ENCODE results near the gene PARVB. TPM values are rescaled to one million over a fixed set of nuclear protein-coding genes. Genes with fewer than 3 reads are reported as not detected.

The PARVB gene
- total and polyA plus RNA-seq, 10 of the 15 experiments (the other 5 are each of a cell fraction or from before 2014, with no cell fraction given), result 5.2 to 264 (median 76.0) TPM

DNA sequence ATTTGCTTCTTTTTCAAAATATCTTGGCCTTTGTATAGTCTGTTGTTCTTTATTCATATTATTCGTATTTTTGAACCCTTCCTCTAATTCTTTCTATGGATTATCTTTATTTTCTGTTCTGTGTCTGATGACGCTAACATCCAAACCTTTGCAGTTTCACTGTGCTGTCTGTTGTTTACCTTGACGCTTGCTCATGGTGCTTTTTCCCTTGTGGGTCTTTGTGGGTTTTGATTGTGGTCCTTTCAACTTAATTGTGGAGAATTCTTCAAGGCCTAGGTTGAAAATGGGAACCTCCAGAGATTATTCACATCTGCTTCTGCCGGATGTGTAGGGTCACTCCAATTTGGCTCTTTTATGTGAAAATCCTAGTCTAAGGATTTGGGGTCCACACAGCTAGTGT lies 191.2 kb downstream of the PARVB start:
- Histone ChIP-seq H3K27ac (ENCODE audit: control insufficient read depth, insufficient read depth) (no peak overlapping the region), H3K36me3 (ENCODE audit: control insufficient read depth in 2 of 2, insufficient read depth in 2 of 2, low read length in 1 of 2) (no peaks in the 10 kb centered on the region), H3K27me3 (replicated peaks in 1 of 2; ENCODE audit: control insufficient read depth in 2 of 2, insufficient read depth in 2 of 2, low read length in 1 of 2) (no peaks in the 10 kb centered on the region; a peak in 1 of 4 replicates), H3K9ac (ENCODE audit: control insufficient read depth, insufficient read depth, low read length) (no peak overlapping the region), H4K20me1 (ENCODE audit: control insufficient read depth, insufficient read depth) (no peaks in the 10 kb centered on the region), H3K4me3 (no peak overlapping the region), H2AFZ (ENCODE audit: control insufficient read depth, low read depth, low read length) (no peak overlapping the region), H3K79me2 (ENCODE audit: control insufficient read depth, insufficient read depth, low read length) (no peaks in the 10 kb centered on the region), H3K4me2 (ENCODE audit: control insufficient read depth, insufficient read depth) (no peak overlapping the region), H3K4me1 (ENCODE audit: control insufficient read depth, insufficient read depth, low read length) (no peaks in the 10 kb centered on the region), H3K9me3 (replicated peaks; ENCODE audit: control insufficient read depth, insufficient read depth, low read length) (no peaks in the 10 kb centered on the region)
- 47% methylated on average over 4 of the region's 4 CpGs for WGBS (ENCODE audit: insufficient coverage, insufficient replicate concordance, low lambda C conversion rate, missing lambda C conversion rate)
- ChIA-PET RAD21 (ENCODE audit: unreplicated experiment) (no interaction called here), CTCF (no interaction called here), SMC1A (ENCODE audit: uncharacterized antibody, unreplicated experiment) (no interaction called here), POLR2A (no interaction called here)
- in situ Hi-C loops (cut with MboI) (no loop called here), intact Hi-C loops (cut with micrococcal nuclease; ENCODE audit: unreplicated experiment) (no loop called here)
- ATAC-seq (no peak), DNase-seq (ENCODE audit: low read depth, low spot score) (no peak), FAIRE-seq (no peak)
- TF ChIP-seq PML (IDR thresholded peaks at IDR 0.05; ENCODE audit: low read length) (no peak), BMI1 (IDR thresholded peaks at IDR 0.05; ENCODE audit: borderline replicate concordance) (no peak), JUND (IDR thresholded peaks at IDR 0.05; ENCODE audit: low read depth, low read length) (no peak), POU2F2 (IDR thresholded peaks at IDR 0.05; ENCODE audit: borderline replicate concordance, low read depth, low read length) (no peak)
- BruUV-seq (replicated peaks), result no TSS peak

- Histone ChIP-seq H4K20me1 (ENCODE audit: control insufficient read depth, insufficient read depth) (no peaks in the 10 kb centered on the region), H3K79me2 (ENCODE audit: control insufficient read depth, insufficient read depth, low read length) (no peaks in the 10 kb centered on the region), H3K27ac (ENCODE audit: control insufficient read depth, insufficient read depth) (no peak overlapping the region), H3K4me3 (no peak overlapping the region), H2AFZ (ENCODE audit: control insufficient read depth, low read depth, low read length) (no peak overlapping the region), H3K4me2 (ENCODE audit: control insufficient read depth, insufficient read depth) (no peak overlapping the region), H3K9ac (ENCODE audit: control insufficient read depth, insufficient read depth, low read length) (no peak overlapping the region), H3K27me3 (replicated peaks in 1 of 2; ENCODE audit: control insufficient read depth in 2 of 2, insufficient read depth in 2 of 2, low read length in 1 of 2) (no peaks in the 10 kb centered on the region; a peak in 1 of 4 replicates), H3K4me1 (ENCODE audit: control insufficient read depth, insufficient read depth, low read length) (no peaks in the 10 kb centered on the region), H3K9me3 (replicated peaks; ENCODE audit: control insufficient read depth, insufficient read depth, low read length) (no peaks in the 10 kb centered on the region), H3K36me3 (ENCODE audit: control insufficient read depth in 2 of 2, insufficient read depth in 2 of 2, low read length in 1 of 2) (no peaks in the 10 kb centered on the region)
- intact Hi-C loops (cut with micrococcal nuclease; ENCODE audit: unreplicated experiment) (no loop called here), in situ Hi-C loops (cut with MboI) (no loop called here)
- ChIA-PET SMC1A (ENCODE audit: uncharacterized antibody, unreplicated experiment) (no interaction called here), POLR2A (no interaction called here), RAD21 (ENCODE audit: unreplicated experiment) (no interaction called here), CTCF (no interaction called here)
- DNase-seq (ENCODE audit: low read depth, low spot score) (no peak), ATAC-seq (no peak), FAIRE-seq (no peak)
- BruUV-seq (replicated peaks), result no TSS peak
- TF ChIP-seq, protein P1, sequence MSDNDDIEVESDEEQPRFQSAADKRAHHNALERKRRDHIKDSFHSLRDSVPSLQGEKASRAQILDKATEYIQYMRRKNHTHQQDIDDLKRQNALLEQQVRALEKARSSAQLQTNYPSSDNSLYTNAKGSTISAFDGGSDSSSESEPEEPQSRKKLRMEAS (IDR thresholded peaks at IDR 0.05; ENCODE audit: low read depth, low read length), result no peak
- TF ChIP-seq, protein P2, sequence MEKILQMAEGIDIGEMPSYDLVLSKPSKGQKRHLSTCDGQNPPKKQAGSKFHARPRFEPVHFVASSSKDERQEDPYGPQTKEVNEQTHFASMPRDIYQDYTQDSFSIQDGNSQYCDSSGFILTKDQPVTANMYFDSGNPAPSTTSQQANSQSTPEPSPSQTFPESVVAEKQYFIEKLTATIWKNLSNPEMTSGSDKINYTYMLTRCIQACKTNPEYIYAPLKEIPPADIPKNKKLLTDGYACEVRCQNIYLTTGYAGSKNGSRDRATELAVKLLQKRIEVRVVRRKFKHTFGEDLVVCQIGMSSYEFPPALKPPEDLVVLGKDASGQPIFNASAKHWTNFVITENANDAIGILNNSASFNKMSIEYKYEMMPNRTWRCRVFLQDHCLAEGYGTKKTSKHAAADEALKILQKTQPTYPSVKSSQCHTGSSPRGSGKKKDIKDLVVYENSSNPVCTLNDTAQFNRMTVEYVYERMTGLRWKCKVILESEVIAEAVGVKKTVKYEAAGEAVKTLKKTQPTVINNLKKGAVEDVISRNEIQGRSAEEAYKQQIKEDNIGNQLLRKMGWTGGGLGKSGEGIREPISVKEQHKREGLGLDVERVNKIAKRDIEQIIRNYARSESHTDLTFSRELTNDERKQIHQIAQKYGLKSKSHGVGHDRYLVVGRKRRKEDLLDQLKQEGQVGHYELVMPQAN (conservative IDR thresholded peaks at IDR 0.05), result no peak
- TF ChIP-seq JUNB (IDR thresholded peaks at IDR 0.05) (no peak), RAD21 (IDR thresholded peaks at IDR 0.05; ENCODE audit: insufficient read depth, low read depth, low read length) (no peak), MEF2A (IDR thresholded peaks at IDR 0.05; ENCODE audit: insufficient read depth, low read depth, low read length) (no peak), POLR2AphosphoS2 (IDR thresholded peaks at IDR 0.05; ENCODE audit: low read depth, low read length) (no peak), MYB (IDR thresholded peaks at IDR 0.05; ENCODE audit: borderline replicate concordance, low read depth, low read length) (no peak)
- TF ChIP-seq, protein P3, sequence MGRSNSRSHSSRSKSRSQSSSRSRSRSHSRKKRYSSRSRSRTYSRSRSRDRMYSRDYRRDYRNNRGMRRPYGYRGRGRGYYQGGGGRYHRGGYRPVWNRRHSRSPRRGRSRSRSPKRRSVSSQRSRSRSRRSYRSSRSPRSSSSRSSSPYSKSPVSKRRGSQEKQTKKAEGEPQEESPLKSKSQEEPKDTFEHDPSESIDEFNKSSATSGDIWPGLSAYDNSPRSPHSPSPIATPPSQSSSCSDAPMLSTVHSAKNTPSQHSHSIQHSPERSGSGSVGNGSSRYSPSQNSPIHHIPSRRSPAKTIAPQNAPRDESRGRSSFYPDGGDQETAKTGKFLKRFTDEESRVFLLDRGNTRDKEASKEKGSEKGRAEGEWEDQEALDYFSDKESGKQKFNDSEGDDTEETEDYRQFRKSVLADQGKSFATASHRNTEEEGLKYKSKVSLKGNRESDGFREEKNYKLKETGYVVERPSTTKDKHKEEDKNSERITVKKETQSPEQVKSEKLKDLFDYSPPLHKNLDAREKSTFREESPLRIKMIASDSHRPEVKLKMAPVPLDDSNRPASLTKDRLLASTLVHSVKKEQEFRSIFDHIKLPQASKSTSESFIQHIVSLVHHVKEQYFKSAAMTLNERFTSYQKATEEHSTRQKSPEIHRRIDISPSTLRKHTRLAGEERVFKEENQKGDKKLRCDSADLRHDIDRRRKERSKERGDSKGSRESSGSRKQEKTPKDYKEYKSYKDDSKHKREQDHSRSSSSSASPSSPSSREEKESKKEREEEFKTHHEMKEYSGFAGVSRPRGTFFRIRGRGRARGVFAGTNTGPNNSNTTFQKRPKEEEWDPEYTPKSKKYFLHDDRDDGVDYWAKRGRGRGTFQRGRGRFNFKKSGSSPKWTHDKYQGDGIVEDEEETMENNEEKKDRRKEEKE (IDR thresholded peaks at IDR 0.05), result no peak
- WGBS (ENCODE audit: insufficient coverage, insufficient replicate concordance, low lambda C conversion rate, missing lambda C conversion rate), result 35% methylated on average over 7 of the region's 7 CpGs
Observed at GRCh38 chr22:44217346-44217745, 193.2 kb downstream of the PARVB start.

Measured in GM12878 (cell line).